ENCODE data around the gene CDKN2D.

Gene CDKN2D

DNA sequence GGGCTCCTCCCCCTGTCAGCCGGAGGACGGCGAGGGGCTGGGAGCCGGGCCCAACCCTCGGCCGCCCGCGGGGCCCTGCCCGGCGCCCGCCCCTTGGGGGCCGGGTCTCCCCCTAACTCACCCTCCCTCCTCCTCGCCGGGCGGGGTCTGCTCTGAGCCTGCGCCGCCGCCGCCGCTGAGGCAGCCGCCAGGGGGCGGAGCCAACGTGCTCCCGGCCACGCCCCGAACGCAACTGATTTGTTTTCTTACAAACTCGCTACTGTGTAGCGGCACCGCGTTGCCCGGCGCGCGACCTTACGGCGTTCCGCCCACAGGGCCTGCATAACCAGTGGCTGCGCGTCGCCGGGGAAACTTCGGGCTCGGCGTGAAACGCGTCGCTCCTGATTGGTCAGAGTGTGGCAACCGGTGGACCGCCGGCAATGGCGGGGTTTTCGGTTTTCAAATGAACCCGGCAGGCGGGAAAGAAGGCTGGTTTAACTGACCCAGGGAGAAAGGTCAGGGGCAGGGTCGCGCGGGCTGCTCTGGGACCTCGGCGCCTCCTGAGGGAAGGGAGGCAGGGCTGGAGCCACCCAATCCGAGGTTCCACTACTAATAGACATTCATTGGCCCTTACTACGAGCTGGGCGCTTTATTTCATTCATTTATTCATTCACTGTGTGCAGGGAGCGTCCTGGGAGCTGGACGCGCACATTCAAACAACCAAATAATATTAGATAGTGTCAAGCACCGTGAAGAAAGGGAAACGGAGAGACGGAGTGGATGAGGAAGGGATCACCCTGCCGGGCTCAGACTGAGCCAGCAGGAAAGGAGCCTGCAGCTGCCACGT is at the start of gene CDKN2D:
Gene CDKN2D (minus strand): TSS at position 154 of the 826 bp plus-strand sequence. CDS start 326 bp downstream, outside the sequence.
- DNase-seq = peak; percentile 100

DNA sequence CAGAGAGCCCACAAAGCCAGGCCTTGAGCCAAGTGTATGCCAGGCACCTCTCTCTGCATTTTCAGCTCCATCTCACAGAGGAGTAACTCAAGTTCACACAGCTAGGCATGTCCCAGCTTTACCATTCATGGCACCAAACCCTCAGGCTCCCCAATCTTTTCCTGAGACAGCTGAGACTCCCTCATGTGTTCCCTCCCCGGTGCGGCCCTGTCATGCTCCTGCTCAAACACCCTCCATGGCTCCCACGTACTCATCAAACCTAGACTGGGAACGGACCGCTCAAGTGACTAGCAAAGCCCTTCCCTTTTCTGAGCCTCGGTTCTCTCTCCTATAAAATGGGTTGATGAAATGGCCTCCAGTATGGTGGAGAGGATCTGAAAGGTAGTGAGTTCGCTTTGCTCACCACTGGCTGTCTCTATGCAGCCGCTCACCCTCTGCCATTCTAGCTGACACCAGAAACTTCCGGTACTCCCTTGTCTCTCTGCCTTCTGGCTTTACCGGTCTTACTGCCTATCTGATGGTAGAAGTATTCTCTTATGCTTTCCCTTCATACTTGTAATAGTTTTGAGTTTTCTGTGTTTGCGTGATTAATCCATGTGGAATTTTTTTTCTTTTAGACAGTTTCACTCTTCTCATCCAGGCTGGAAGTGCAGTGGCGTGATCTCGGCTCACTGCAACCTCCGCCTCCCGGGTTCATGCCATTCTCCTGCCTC is 48.8 kb upstream of the CDKN2D start:
- DNase-seq = no peak

- no peak for DNase-seq
Measured at GRCh38 chr19:10615429-10616023, 46.7 kb upstream of the CDKN2D start.

- DNase-seq = no peak
Measured at GRCh38 chr19:10612499-10613119, 43.8 kb upstream of the CDKN2D start.

- no peak for DNase-seq
Measured at GRCh38 chr19:10611907-10612306, 43.1 kb upstream of the CDKN2D start.

DNA sequence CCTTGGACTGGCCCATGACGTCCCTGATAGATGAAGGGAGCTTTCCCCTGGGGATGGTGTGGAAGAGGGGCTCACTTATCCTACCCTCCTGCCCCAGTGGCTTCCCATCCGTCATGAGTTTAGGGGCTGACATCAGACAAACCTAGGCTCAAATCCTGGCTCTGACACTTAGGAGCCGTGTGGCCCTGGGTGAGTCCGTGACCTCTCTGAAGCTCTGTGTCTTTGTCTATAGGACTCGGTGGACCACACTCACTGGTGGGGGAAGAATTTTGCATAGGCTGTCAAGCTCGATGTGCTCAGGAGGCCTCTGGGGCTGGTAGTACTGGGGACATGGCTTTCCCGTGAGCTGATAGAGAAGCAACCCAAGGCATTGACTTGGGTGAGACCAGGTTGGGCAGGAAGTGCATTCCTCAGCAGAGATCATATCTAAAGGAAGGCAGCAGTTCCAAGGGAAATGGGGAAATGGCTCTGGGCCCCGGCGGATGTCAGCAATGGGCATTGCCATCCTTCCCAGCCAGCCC is 35.7 kb upstream of the CDKN2D start:
- no peak for DNase-seq

GRCh38 chr19:10603873-10604459 is 35.2 kb upstream of the CDKN2D start:
- DNase-seq = peak; percentile 79

- peak; percentile 93 for DNase-seq
Measured at GRCh38 chr19:10603084-10603872, 34.5 kb upstream of the CDKN2D start.

GRCh38 chr19:10602330-10603083 is 33.7 kb upstream of the CDKN2D start:
- DNase-seq = peak; percentile 90

DNA sequence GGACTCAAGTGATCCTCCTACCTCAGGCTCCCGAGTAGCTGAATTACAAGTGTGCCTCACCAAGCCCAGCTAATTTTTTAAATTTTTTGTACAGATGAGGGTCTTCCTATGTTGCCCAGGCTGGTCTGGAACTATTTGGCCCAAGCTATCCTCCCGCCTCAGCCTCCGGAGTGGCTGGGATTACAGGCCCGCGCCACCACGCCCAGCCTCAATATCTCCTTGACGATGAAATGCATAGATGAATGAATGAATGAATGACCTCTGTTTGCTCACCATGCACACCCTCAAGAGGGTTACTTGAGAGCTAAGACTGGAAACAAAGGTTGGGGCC is 33.2 kb upstream of the CDKN2D start:
- no peak for DNase-seq

DNA sequence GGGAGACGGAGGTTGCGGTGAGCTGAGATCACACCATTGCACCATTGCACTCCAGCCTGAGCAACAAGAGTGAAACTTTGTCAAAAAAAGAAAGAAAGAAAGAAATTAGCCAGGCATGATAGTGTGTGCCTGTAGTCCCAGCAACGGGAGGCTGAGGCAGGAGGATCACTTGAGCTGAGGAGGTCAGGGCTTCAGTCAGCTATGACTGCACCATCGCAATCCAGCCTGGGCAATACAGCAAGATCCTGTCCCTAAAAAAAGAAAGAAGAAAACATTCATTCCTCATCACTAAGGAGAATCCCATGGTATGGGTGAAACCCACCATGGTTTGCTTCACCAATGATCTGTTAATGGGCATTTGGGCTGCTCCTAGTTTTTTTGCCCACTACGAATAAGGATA is 31.4 kb upstream of the CDKN2D start:
- no peak for DNase-seq

- DNase-seq = no peak
Measured at GRCh38 chr19:10593820-10594637, 25.2 kb upstream of the CDKN2D start.

GRCh38 chr19:10593148-10593547 is 24.4 kb upstream of the CDKN2D start:
- no peak for DNase-seq

GRCh38 chr19:10587839-10588150 is 19.0 kb upstream of the CDKN2D start:
- DNase-seq = no peak

- no peak for DNase-seq
Measured at GRCh38 chr19:10587022-10587838, 18.5 kb upstream of the CDKN2D start, which contains the start of gene AP1M2. Gene AP1M2, minus strand, starts transcription at chr19:10587312. Its CDS starts 81 bp downstream, at chr19:10587231.

- DNase-seq = no peak
Measured at GRCh38 chr19:10586396-10586795, 17.6 kb upstream of the CDKN2D start.

- DNase-seq = no peak
Measured at GRCh38 chr19:10583036-10583776, 14.4 kb upstream of the CDKN2D start.

DNA sequence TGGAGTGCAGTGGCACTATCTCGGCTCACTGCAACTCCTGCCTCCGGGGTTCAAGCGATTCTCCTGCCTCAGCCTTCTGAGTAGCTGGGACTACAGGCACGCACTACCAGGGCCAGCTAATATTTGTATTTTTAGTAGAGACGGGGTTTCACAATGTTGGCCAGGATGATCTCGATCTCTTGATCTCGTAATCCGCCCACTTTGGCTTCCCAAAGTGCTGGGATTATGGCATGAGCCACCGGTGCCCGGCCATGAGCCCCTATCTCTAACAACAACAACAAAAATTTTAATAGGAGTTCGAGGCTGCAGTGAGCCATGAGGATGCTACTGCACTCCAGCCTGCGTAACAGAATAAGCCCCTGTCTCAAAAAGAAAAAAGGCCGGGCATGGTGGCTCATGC is 13.3 kb upstream of the CDKN2D start:
- no peak for DNase-seq
